Liver (tissue), 5 donors: Measurements from ENCODE around the gene GDF9. TPM values are rescaled to one million over a fixed set of nuclear protein-coding genes. Genes with fewer than 3 reads are reported as not detected.

Experiments
- polyA plus RNA-seq, 2 donors: library from polyadenylated mRNA; stranded (reverse) in 1 of 2; unstranded in 1 of 2; fragments of 200-250 nt in 1 of 2; fragments of >200 nt in 1 of 2; fragmentation: Nextera tagmentation in 1 of 2; extraction: Ambion mirVana in 1 of 2; gene quantifications; one replicate each; pipeline versions ENCODE4 v1.2.1 to v1.2.3, GENCODE V29; 2013 to 2015
- small RNA-seq: library from RNA; depleted of rRNA; stranded (forward); fragments of <200 nt; gene quantifications from one replicate; pipeline ENCODE3, GENCODE V24; 2014
- total RNA-seq, 2 donors: library from RNA; depleted of rRNA; stranded (reverse); fragments of >200 nt; gene quantifications; one replicate each; pipeline ENCODE4 v1.2.3, GENCODE V29; 2014
- donor health status: healthy.
- donor health status: healthy.
- donor health status: healthy.

The GDF9 gene
- total and polyA plus RNA-seq, 4 donors: 0.08 to 0.10 (median 0.08) TPM; not detected in 1

Small RNA genes within 50 kb of the gene (small RNA-seq; reads per million reads assigned to genes)
- gene RNA5SP192: not detected

Other genes with a start within 250 kb of the GDF9 start
- gene IL13, start 208.3 kb downstream of the GDF9 start, total RNA-seq: not detected
- gene IL13, start 208.3 kb downstream of the GDF9 start, polyA plus RNA-seq: not detected
- not detected for gene IL4, start 192.5 kb downstream of the GDF9 start, total RNA-seq
- not detected for gene IL4, start 192.5 kb downstream of the GDF9 start, polyA plus RNA-seq
- 1 to 10 TPM in 1 of 2 donors, under 1 TPM in 1; 0.92 to 1.2 TPM for gene KIF3A, start 128.9 kb downstream of the GDF9 start, total RNA-seq
- under 1 TPM; 0.58 to 0.79 TPM for gene KIF3A, start 128.9 kb downstream of the GDF9 start, polyA plus RNA-seq
- under 1 TPM; 0.05 to 0.17 TPM for gene CCNI2, start 119.0 kb downstream of the GDF9 start, total RNA-seq
- under 1 TPM; 0.02 to 0.57 TPM for gene CCNI2, start 119.0 kb downstream of the GDF9 start, polyA plus RNA-seq
- gene SEPTIN8, start 89.2 kb downstream of the GDF9 start, total RNA-seq: 10 to 100 TPM; 11.8 to 16.5 TPM
- 1 to 10 TPM; 4.7 to 7.8 TPM for gene SEPTIN8, start 89.2 kb downstream of the GDF9 start, polyA plus RNA-seq
- 1 to 10 TPM; 1.6 to 1.9 TPM for gene SOWAHA, start 53.2 kb downstream of the GDF9 start, total RNA-seq
- 1 to 10 TPM; 1.3 to 2.2 TPM for gene SOWAHA, start 53.2 kb downstream of the GDF9 start, polyA plus RNA-seq
- 10 to 100 TPM in 1 of 2 donors, 1 to 10 TPM in 1; 6.1 to 23.0 TPM for gene SHROOM1, start 35.8 kb downstream of the GDF9 start, total RNA-seq
- 10 to 100 TPM; 13.7 to 28.5 TPM for gene SHROOM1, start 35.8 kb downstream of the GDF9 start, polyA plus RNA-seq
- 100 to 1,000 TPM in 1 of 2 donors, 10 to 100 TPM in 1; 62.5 to 103 TPM for gene UQCRQ, start 173 bp upstream of the GDF9 start, total RNA-seq
- gene UQCRQ, start 173 bp upstream of the GDF9 start, polyA plus RNA-seq: 1,000 to 10,000 TPM in 1 of 2 donors, 100 to 1,000 TPM in 1; 548 to 2,326 TPM
- 10 to 100 TPM; 12.0 to 56.7 TPM for gene LEAP2, start 7.2 kb upstream of the GDF9 start, total RNA-seq
- gene LEAP2, start 7.2 kb upstream of the GDF9 start, polyA plus RNA-seq: 100 to 1,000 TPM in 1 of 2 donors, 10 to 100 TPM in 1; 68.1 to 736 TPM
- gene AFF4, start 97.2 kb upstream of the GDF9 start, total RNA-seq: 10 to 100 TPM; 16.8 to 19.1 TPM
- gene AFF4, start 97.2 kb upstream of the GDF9 start, polyA plus RNA-seq: 10 to 100 TPM in 1 of 2 donors, 1 to 10 TPM in 1; 5.5 to 17.0 TPM
- 1 to 10 TPM; 5.1 to 8.5 TPM for gene ZCCHC10, start 160.1 kb upstream of the GDF9 start, total RNA-seq
- 10 to 100 TPM; 11.1 to 24.2 TPM for gene ZCCHC10, start 160.1 kb upstream of the GDF9 start, polyA plus RNA-seq
- gene HSPA4, start 185.5 kb upstream of the GDF9 start, total RNA-seq: 10 to 100 TPM; 34.4 to 39.7 TPM
- 10 to 100 TPM; 22.1 to 29.5 TPM for gene HSPA4, start 185.5 kb upstream of the GDF9 start, polyA plus RNA-seq